A673 (cell line): ENCODE data around the gene FAM72C.
"Not testable (repeated sequence)": the region's sequence is repeated elsewhere in the genome, so short reads cannot be mapped to it uniquely, and the experiment has no call there.

Experiments used
- EZH2 ChIP-seq: fragments of 200-600 bp; sonication (generic); IDR thresholded peaks from 2 replicates; pipeline ENCODE4 v1.6.1; 2017; ENCODE audit warnings: borderline replicate concordance, low read depth, mild to moderate bottlenecking, mixed read lengths, antibody characterized with exemption, low read length; ENCODE audit not compliant: poor library complexity, severe bottlenecking
- TF ChIP-seq, protein P1 (sequence below): fragments of 300-800, 200-600 bp; sonication (generic); conservative IDR thresholded peaks from 2 replicates; pipeline ENCODE4 v1.5.1; 2017; ENCODE audit warnings: low read depth, mild to moderate bottlenecking, antibody characterized with exemption, low read length, moderate library complexity, mixed read lengths

GRCh38 chr1:143955930-143956329 is 15.9 kb downstream of the FAM72C start:
- TF ChIP-seq, protein P1, sequence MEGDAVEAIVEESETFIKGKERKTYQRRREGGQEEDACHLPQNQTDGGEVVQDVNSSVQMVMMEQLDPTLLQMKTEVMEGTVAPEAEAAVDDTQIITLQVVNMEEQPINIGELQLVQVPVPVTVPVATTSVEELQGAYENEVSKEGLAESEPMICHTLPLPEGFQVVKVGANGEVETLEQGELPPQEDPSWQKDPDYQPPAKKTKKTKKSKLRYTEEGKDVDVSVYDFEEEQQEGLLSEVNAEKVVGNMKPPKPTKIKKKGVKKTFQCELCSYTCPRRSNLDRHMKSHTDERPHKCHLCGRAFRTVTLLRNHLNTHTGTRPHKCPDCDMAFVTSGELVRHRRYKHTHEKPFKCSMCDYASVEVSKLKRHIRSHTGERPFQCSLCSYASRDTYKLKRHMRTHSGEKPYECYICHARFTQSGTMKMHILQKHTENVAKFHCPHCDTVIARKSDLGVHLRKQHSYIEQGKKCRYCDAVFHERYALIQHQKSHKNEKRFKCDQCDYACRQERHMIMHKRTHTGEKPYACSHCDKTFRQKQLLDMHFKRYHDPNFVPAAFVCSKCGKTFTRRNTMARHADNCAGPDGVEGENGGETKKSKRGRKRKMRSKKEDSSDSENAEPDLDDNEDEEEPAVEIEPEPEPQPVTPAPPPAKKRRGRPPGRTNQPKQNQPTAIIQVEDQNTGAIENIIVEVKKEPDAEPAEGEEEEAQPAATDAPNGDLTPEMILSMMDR = not testable (repeated sequence)
- TF ChIP-seq EZH2 = not testable (repeated sequence)
